Measurements from ENCODE around the gene TEKT5.
"Not testable (repeated sequence)": the region's sequence is repeated elsewhere in the genome, so short reads cannot be mapped to it uniquely, and the experiment has no call there.

The TEKT5 gene

DNA sequence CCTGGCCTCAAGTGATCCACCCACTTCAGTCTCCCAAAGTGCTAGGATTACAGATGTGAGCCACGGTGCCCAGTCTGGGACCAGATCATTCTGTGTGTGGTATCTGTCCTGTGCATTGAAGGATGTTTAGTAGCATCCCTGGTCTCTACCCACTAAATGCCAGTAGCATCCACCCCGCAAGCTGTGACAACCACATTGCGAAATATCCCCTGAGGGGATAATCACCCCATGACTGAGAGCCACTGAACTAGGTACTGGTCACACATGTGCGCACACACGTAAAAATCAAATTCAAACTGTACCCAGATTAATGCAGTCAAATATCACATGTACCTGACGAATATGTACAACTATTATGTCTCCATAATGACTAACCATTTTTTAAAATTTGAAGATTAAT lies 35.8 kb downstream of the TEKT5 start:
- no peaks in the 10 kb centered on the region for H3K4me1 ChIP-seq (ENCODE audit: control insufficient read depth, insufficient read depth, low read length)
- H3K36me3 ChIP-seq (ENCODE audit: control insufficient read depth in 2 of 2, insufficient read depth in 2 of 2, low read length in 2 of 2) = no peaks in the 10 kb centered on the region
- no peaks in the 10 kb centered on the region for H3K27me3 ChIP-seq (ENCODE audit: control insufficient read depth in 1 of 2, insufficient read depth in 2 of 2, low read length in 2 of 2)
- no peaks in the 10 kb centered on the region for H3K9me3 ChIP-seq (ENCODE audit: control insufficient read depth in 2 of 2, low read length in 2 of 2)
- no peak overlapping the region for H3K4me3 ChIP-seq (ENCODE audit: low read length in 2 of 2)
- no peak overlapping the region for H3K27ac ChIP-seq (ENCODE audit: low read length)
- H3K9ac ChIP-seq (ENCODE audit: low read length in 2 of 2) = no peak overlapping the region

DNA sequence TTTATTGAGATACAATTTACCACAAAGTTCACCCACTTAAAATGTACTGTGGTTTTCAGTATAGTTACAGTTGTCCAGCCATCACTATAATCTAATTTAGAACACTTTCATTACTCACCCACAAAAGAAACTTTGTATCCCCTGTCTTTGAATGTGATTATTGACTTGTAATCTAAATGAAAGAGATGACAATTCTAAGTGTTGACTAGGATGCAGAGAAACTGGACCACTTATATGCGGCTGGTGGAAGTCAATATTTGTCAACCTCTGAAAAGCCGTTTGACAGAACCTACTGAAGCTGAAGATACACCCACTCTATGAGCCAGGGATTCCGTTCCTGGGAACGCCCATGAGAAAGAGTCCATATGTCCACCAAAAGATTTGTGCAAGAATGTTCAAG lies 36.8 kb downstream of the TEKT5 start:
- no peaks in the 10 kb centered on the region for H3K27me3 ChIP-seq (ENCODE audit: control insufficient read depth in 1 of 2, insufficient read depth in 2 of 2, low read length in 2 of 2)
- H3K4me3 ChIP-seq (ENCODE audit: low read length in 2 of 2) = no peak overlapping the region
- H3K36me3 ChIP-seq (ENCODE audit: control insufficient read depth in 2 of 2, insufficient read depth in 2 of 2, low read length in 2 of 2) = no peaks in the 10 kb centered on the region

DNA sequence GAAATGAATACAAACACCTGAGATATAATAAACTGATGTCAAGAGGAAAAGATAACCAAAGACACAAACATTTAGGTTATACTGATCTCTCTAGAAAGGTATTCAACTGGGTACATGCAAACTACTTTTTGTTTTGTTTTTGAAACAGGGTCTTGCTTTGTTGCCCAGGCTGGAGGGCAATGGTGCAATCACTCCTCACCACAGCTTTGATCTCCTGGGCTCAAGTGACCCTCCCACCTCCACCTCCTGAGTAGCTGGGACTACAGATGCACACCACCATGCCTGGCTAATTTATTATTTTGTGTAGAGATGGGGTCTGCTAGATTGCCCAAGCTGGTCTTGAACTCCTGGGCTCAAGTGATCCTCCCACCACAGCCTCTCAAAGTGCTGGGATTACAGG lies 38.1 kb downstream of the TEKT5 start:
- Histone ChIP-seq H3K9me3 (ENCODE audit: control insufficient read depth in 2 of 2, low read length in 2 of 2) (no peaks in the 10 kb centered on the region), H3K4me1 (ENCODE audit: control insufficient read depth, insufficient read depth, low read length) (no peaks in the 10 kb centered on the region), H3K27me3 (ENCODE audit: control insufficient read depth in 1 of 2, insufficient read depth in 2 of 2, low read length in 2 of 2) (no peaks in the 10 kb centered on the region), H3K36me3 (ENCODE audit: control insufficient read depth in 2 of 2, insufficient read depth in 2 of 2, low read length in 2 of 2) (no peaks in the 10 kb centered on the region), H3K9ac (ENCODE audit: low read length in 2 of 2) (no peak overlapping the region), H3K4me3 (ENCODE audit: low read length in 2 of 2) (no peak overlapping the region), H3K27ac (ENCODE audit: low read length) (no peak overlapping the region)

More for the DNA sequence above, 36.8 kb downstream of the TEKT5 start:
- Histone ChIP-seq H3K9me3 (ENCODE audit: control insufficient read depth in 2 of 2, low read length in 2 of 2) (no peaks in the 10 kb centered on the region), H3K27ac (ENCODE audit: low read length) (no peak overlapping the region), H3K4me1 (ENCODE audit: control insufficient read depth, insufficient read depth, low read length) (no peaks in the 10 kb centered on the region), H3K9ac (ENCODE audit: low read length in 2 of 2) (no peak overlapping the region)

DNA sequence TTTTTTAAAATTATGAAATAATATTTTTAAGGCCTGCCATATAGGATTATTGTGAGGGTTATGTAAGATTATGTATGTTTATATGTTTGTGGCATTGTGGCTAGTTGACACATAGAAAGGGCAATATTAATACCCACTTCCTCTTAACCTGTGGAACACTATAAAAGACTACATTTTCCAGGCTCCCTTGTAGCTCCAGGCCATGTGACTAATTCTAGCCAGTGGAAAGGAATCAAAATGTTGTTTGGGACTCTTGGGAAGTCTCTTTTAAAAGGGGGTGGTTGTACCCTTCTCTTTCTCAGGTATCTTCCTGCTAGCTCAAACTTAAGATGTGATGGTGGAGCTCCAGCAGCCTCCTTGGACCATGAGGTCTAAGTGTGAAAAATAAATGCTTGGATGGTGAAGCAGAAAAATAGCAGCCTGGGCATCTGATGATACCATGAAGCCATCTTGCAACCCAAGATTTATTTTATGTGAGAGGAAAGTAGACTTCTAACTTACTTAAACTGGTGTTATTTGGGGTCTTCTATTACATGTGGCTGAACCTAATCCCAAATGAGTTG lies 39.2 kb downstream of the TEKT5 start:
- H3K4me1 ChIP-seq (ENCODE audit: control insufficient read depth, insufficient read depth, low read length) = no peaks in the 10 kb centered on the region
- no peak overlapping the region for H3K9ac ChIP-seq (ENCODE audit: low read length in 2 of 2)
- no peaks in the 10 kb centered on the region for H3K9me3 ChIP-seq (ENCODE audit: control insufficient read depth in 2 of 2, low read length in 2 of 2)
- no peaks in the 10 kb centered on the region for H3K27me3 ChIP-seq (ENCODE audit: control insufficient read depth in 1 of 2, insufficient read depth in 2 of 2, low read length in 2 of 2)
- H3K27ac ChIP-seq (ENCODE audit: low read length) = no peak overlapping the region
- no peak overlapping the region for H3K4me3 ChIP-seq (ENCODE audit: low read length in 2 of 2)
- H3K36me3 ChIP-seq (ENCODE audit: control insufficient read depth in 2 of 2, insufficient read depth in 2 of 2, low read length in 2 of 2) = no peaks in the 10 kb centered on the region

DNA sequence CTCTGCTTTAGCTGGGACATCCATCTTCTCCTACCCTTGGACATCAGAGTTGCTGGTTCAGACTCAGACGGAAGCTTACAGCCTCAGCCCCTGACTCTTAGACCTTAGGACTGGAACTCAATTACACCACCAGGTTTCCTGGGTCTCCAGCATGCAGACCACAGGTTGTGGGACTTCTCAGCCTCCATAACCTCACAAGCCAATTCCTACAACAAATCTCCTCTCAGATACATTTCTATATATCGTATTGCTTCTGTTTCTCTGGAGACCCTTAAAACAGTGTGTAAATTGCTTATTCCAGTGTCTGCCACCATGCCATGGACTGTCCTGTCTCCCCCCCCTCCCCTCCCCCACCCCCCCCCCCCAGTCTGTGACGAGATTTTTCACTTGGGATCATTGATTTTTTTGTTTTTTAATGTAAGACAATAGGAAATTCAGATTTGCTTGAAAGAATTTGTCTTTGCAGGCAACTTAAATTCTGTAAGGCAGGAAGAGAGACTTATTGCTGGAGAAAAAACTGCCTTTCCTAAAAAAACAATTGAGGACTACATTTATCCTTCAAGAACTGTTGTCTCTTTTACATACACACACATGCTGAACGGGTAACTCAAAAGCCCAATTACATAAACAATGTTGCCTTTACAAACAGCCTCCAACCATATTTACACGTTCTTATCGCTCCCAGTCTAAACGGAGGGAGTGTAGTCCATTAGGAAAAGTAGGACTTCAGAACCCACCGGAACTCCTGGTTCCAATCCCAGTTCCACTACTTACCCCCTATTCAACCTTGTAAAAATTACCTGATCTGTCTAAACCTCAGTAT lies 39.9 kb downstream of the TEKT5 start:
- no peaks in the 10 kb centered on the region for H3K4me1 ChIP-seq (ENCODE audit: control insufficient read depth, insufficient read depth, low read length)
- H3K9ac ChIP-seq (ENCODE audit: low read length in 2 of 2) = no peak overlapping the region
- H3K27ac ChIP-seq (ENCODE audit: low read length) = no peak overlapping the region
- no peak overlapping the region for H3K4me3 ChIP-seq (ENCODE audit: low read length in 2 of 2)
- no peaks in the 10 kb centered on the region for H3K36me3 ChIP-seq (ENCODE audit: control insufficient read depth in 2 of 2, insufficient read depth in 2 of 2, low read length in 2 of 2)
- no peaks in the 10 kb centered on the region for H3K27me3 ChIP-seq (ENCODE audit: control insufficient read depth in 1 of 2, insufficient read depth in 2 of 2, low read length in 2 of 2)
- no peaks in the 10 kb centered on the region for H3K9me3 ChIP-seq (ENCODE audit: control insufficient read depth in 2 of 2, low read length in 2 of 2)

DNA sequence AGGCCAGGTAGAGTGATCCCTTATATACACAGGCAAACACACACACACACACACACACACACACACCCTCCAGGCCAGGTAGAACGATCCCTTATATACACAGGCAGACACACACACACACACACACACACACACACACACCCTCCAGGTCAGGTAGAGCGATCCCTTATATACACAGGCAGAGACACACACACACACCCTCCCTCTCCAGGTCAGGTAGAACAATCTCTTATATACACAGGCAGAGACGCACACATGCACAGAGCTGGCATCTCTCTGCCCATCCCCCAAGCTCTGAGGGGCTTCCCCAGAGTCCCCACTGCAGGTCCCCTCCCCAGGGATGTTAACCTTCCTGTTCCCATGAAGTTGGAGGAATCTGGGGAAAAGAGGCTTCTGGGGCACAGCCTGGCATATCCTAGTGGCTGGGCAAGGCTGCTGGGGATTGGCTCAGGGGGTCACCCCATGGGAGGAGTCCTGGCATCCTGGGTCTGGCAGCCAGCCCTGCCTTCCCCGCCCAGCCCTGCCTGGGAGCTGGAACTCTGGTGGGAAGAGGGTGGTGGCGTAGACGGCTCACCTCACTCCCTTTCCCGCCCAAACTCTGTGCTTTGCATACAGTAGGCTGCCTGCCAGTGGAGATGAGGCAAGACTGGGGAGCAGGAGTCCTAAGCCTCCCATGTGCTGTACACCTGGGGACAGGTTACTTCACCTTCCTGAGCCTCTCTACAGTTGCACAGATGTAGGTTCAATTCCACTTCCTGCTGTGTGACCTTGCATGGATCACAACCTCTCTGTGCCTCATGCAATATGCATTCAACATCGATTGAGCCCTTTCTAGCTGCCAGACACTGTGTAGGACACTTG lies 41.8 kb downstream of the TEKT5 start:
- Histone ChIP-seq H3K36me3 (ENCODE audit: control insufficient read depth in 2 of 2, insufficient read depth in 2 of 2, low read length in 2 of 2) (no peaks in the 10 kb centered on the region), H3K4me1 (ENCODE audit: control insufficient read depth, insufficient read depth, low read length) (no peaks in the 10 kb centered on the region), H3K9me3 (ENCODE audit: control insufficient read depth in 2 of 2, low read length in 2 of 2) (no peaks in the 10 kb centered on the region), H3K4me3 (ENCODE audit: low read length in 2 of 2) (no peak overlapping the region), H3K27ac (ENCODE audit: low read length) (no peak overlapping the region), H3K9ac (ENCODE audit: low read length in 2 of 2) (no peak overlapping the region), H3K27me3 (ENCODE audit: control insufficient read depth in 1 of 2, insufficient read depth in 2 of 2, low read length in 2 of 2) (no peaks in the 10 kb centered on the region)

DNA sequence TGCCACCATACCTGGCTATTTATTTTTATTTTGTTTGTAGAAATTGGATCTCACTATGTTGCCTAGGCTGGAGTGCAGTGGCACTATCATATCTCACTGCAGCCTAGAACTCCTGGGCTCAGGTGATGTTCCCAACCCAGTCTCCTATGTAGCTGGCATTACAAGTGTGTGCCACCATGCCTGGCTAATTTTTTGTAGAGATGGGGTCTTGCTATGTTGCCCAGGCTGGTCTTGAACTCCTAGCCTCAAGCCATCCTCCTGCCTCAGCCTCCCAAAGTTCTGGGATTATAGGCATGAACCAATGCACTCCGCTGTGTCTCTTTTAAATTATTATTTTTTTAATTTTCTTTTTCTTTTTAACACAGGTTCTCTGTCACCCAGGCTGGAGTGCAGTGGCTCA lies 45.6 kb downstream of the TEKT5 start:
- H3K4me3 ChIP-seq (ENCODE audit: low read length in 2 of 2); H3K36me3 ChIP-seq (ENCODE audit: control insufficient read depth in 2 of 2, insufficient read depth in 2 of 2, low read length in 2 of 2); H3K9ac ChIP-seq (ENCODE audit: low read length in 2 of 2); H3K27me3 ChIP-seq (ENCODE audit: control insufficient read depth in 1 of 2, insufficient read depth in 2 of 2, low read length in 2 of 2); H3K4me1 ChIP-seq (ENCODE audit: control insufficient read depth, insufficient read depth, low read length); H3K27ac ChIP-seq (ENCODE audit: low read length); H3K9me3 ChIP-seq (ENCODE audit: control insufficient read depth in 2 of 2, low read length in 2 of 2): not testable (repeated sequence)

DNA sequence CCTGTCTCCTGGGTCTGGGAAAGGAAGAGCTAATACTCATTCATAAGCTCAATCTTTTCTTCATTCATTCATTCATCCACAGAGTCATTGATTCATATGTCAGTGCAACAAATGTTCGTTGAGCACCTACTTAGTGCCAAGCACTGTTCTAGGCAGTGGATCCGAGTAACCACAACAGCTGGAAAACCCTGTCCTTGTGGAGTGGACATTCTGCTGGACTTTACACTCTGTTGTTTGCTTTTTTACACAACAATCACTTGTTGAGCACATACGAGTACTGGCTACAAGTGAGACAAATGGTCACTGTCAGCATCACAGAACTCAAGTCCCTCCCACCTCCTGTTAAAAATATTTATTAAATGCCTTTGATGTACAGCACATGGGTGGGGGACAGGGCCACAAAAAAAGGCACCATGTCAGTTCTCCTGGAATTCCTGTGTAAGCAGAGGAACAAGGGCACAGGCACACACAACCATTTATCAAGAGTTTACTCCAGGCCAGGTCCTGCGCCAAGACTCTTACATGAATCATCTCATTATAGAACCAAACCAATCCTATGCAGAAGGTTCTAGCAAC lies 46.9 kb downstream of the TEKT5 start:
- Histone ChIP-seq H3K4me3 (ENCODE audit: low read length in 2 of 2) (no peak overlapping the region), H3K27ac (ENCODE audit: low read length) (no peak overlapping the region), H3K27me3 (ENCODE audit: control insufficient read depth in 1 of 2, insufficient read depth in 2 of 2, low read length in 2 of 2) (no peaks in the 10 kb centered on the region), H3K9ac (ENCODE audit: low read length in 2 of 2) (no peak overlapping the region), H3K36me3 (ENCODE audit: control insufficient read depth in 2 of 2, insufficient read depth in 2 of 2, low read length in 2 of 2) (no peaks in the 10 kb centered on the region), H3K4me1 (ENCODE audit: control insufficient read depth, insufficient read depth, low read length) (no peaks in the 10 kb centered on the region), H3K9me3 (ENCODE audit: control insufficient read depth in 2 of 2, low read length in 2 of 2) (no peaks in the 10 kb centered on the region)

DNA sequence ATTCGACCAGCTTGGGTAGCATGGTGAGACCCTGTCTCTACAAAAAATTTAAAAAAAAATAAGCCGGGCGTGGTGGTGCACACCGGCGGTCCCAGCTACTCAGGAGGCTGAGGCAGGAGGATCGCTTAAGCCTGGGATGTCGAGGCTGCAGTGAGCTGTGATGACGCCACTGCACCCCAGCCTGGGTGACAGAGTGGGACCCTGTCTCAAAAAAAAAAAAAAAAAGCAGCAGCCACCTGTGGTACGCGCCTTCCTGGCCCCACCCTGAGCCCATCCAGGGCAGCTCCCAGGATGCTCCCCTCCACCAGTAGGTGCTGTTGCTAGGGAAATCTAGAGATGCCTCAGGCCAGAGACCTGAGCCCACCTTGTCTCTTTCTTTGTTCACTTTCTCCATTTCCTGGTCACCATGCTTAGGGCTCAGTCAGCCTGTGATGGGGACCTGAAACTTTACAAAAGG lies 47.4 kb downstream of the TEKT5 start:
- Histone ChIP-seq H3K4me1 (ENCODE audit: control insufficient read depth, insufficient read depth, low read length) (peaks cover 3% of the 10 kb centered on the region), H3K36me3 (ENCODE audit: control insufficient read depth in 2 of 2, insufficient read depth in 2 of 2, low read length in 2 of 2) (no peaks in the 10 kb centered on the region), H3K27me3 (ENCODE audit: control insufficient read depth in 1 of 2, insufficient read depth in 2 of 2, low read length in 2 of 2) (no peaks in the 10 kb centered on the region), H3K4me3 (ENCODE audit: low read length in 2 of 2) (no peak overlapping the region), H3K27ac (ENCODE audit: low read length) (no peak overlapping the region), H3K9ac (ENCODE audit: low read length in 2 of 2) (no peak overlapping the region), H3K9me3 (ENCODE audit: control insufficient read depth in 2 of 2, low read length in 2 of 2) (no peaks in the 10 kb centered on the region)

DNA sequence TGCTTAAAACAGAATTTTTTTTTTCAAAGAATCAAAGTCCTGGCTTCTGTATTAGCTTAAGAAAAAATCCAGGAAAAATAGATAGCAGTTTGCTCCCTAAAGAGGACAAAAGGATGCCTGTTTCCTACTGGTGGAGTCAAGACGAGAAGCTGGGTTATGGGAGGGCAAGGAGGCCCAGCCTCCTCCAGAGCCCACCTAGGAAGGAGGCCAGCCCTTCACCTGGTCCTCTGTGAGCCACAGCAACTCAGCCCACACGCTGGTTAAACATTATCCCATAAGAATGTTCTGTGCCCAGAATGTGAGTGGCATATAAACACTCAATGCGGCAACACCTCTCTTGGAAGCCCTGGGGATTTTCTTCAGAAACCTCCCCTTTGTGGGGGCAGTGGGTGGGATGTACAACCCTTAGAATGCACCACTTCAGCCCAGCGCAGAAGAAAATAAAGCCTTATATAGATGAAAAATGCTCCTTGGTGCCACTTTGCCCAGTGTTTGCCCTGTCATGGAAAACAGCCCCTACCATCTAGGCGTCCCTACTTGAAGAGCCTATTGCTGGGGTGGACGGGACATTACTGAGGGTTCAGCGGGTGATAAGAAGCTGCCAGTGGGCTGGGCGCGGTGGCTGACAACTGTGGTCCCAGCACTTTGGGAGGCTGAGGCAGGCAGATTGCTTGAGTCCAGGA lies 48.0 kb downstream of the TEKT5 start:
- H3K9ac ChIP-seq (ENCODE audit: low read length in 2 of 2) = no peak overlapping the region
- H3K9me3 ChIP-seq (ENCODE audit: control insufficient read depth in 2 of 2, low read length in 2 of 2) = no peaks in the 10 kb centered on the region
- no peaks in the 10 kb centered on the region for H3K27me3 ChIP-seq (ENCODE audit: control insufficient read depth in 1 of 2, insufficient read depth in 2 of 2, low read length in 2 of 2)
- no peaks in the 10 kb centered on the region for H3K36me3 ChIP-seq (ENCODE audit: control insufficient read depth in 2 of 2, insufficient read depth in 2 of 2, low read length in 2 of 2)
- H3K4me3 ChIP-seq (ENCODE audit: low read length in 2 of 2) = no peak overlapping the region
- H3K4me1 ChIP-seq (ENCODE audit: control insufficient read depth, insufficient read depth, low read length) = peaks cover 7% of the 10 kb centered on the region
- H3K27ac ChIP-seq (ENCODE audit: low read length) = no peak overlapping the region

All from stomach smooth muscle (tissue), 2 donors.